ENCODE data around the gene GALNT16.

DNA sequence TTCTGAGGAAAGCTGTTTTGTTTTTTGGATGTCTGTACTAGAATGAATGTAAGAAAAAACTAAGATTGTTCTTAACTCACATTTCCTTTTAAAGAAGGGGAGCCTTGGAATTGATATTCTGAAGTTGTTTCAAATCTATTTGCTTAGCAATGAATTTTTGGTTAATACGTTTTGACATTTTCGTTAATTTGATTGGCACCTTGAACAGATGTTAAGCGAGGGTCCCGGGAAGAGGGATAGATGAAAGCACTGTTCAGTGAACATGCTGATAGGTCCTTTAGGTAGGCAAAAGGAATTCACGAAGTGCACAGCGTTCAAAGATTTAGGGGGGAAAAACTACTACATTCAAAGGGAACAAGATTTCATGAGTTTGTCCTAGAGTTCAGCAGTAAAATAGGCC lies 140.2 kb downstream of the GALNT16 start:
- TF ChIP-seq, protein P1, sequence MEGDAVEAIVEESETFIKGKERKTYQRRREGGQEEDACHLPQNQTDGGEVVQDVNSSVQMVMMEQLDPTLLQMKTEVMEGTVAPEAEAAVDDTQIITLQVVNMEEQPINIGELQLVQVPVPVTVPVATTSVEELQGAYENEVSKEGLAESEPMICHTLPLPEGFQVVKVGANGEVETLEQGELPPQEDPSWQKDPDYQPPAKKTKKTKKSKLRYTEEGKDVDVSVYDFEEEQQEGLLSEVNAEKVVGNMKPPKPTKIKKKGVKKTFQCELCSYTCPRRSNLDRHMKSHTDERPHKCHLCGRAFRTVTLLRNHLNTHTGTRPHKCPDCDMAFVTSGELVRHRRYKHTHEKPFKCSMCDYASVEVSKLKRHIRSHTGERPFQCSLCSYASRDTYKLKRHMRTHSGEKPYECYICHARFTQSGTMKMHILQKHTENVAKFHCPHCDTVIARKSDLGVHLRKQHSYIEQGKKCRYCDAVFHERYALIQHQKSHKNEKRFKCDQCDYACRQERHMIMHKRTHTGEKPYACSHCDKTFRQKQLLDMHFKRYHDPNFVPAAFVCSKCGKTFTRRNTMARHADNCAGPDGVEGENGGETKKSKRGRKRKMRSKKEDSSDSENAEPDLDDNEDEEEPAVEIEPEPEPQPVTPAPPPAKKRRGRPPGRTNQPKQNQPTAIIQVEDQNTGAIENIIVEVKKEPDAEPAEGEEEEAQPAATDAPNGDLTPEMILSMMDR (IDR thresholded peaks at IDR 0.05) = no peak
- TF ChIP-seq POLR2AphosphoS5 (IDR thresholded peaks at IDR 0.05) = no peak

Data from transverse colon (tissue), 4 donors.